T-helper 1 cell (primary cell): ENCODE data around the gene HOXC13.

Experiments used
- DNase-seq, 5 donors: peaks; one replicate each; pipeline ENCODE4 v3.0.0-alpha.2; 2012 to 2020

HOXC13 gene

GRCh38 chr12:53939141-53940108 lies 794 bp downstream of the HOXC13 start:
- DNase-seq, result no peak

GRCh38 chr12:53940443-53941014 lies 1.9 kb downstream of the HOXC13 start:
- no peak for DNase-seq

GRCh38 chr12:53941187-53941586 lies 2.6 kb downstream of the HOXC13 start:
- DNase-seq, result no peak

GRCh38 chr12:53941750-53942149 lies 3.1 kb downstream of the HOXC13 start:
- no peak for DNase-seq

- DNase-seq, result no peak
These were observed 3.9 kb downstream of the HOXC13 start for GRCh38 chr12:53942467-53942997.

GRCh38 chr12:53944209-53944608 lies 5.6 kb downstream of the HOXC13 start:
- DNase-seq, result no peak

GRCh38 chr12:53944907-53945847 lies 6.5 kb downstream of the HOXC13 start:
- DNase-seq, result no peak

- DNase-seq, result no peak
These were observed 9.1 kb downstream of the HOXC13 start for GRCh38 chr12:53947743-53948142.

GRCh38 chr12:53948650-53949593 lies 10.3 kb downstream of the HOXC13 start:
- DNase-seq, result no peak

GRCh38 chr12:53949631-53950436 lies 11.2 kb downstream of the HOXC13 start:
- no peak for DNase-seq

GRCh38 chr12:53950437-53950773 lies 11.8 kb downstream of the HOXC13 start:
- DNase-seq, result no peak

- no peak for DNase-seq
These were observed 12.4 kb downstream of the HOXC13 start for GRCh38 chr12:53950789-53951576.

- no peak for DNase-seq
These were observed 13.1 kb downstream of the HOXC13 start for GRCh38 chr12:53951577-53952334.

- no peak for DNase-seq
These were observed 13.7 kb downstream of the HOXC13 start for GRCh38 chr12:53952335-53952694.

- no peak for DNase-seq
These were observed 14.5 kb downstream of the HOXC13 start for GRCh38 chr12:53952871-53953734.

- DNase-seq, result no peak
These were observed 15.4 kb downstream of the HOXC13 start for GRCh38 chr12:53953831-53954693.

GRCh38 chr12:53954694-53955035 lies 16.0 kb downstream of the HOXC13 start, which contains the start of gene HOXC12:
TSS of gene HOXC12 (plus strand) at chr12:53954903. CDS start at chr12:53954930, 27 bp downstream.
- no peak for DNase-seq
